Panc1 (cell line): ENCODE results near the gene TMEM141.
"Not testable (repeated sequence)": the region's sequence is repeated elsewhere in the genome, so short reads cannot be mapped to it uniquely, and the experiment has no call there.

Source experiments
- CTCF ChIP-seq: fragments of 450-650 bp; IDR thresholded peaks from 2 replicates; pipeline ENCODE4 v1.5.1; 2017; ENCODE audit warnings: mild to moderate bottlenecking
- POLR2AphosphoS5 ChIP-seq: IDR thresholded peaks from 2 replicates; pipeline ENCODE4 v1.6.1; 2012; ENCODE audit warnings: mild to moderate bottlenecking, low read depth, low read length, moderate library complexity

DNA sequence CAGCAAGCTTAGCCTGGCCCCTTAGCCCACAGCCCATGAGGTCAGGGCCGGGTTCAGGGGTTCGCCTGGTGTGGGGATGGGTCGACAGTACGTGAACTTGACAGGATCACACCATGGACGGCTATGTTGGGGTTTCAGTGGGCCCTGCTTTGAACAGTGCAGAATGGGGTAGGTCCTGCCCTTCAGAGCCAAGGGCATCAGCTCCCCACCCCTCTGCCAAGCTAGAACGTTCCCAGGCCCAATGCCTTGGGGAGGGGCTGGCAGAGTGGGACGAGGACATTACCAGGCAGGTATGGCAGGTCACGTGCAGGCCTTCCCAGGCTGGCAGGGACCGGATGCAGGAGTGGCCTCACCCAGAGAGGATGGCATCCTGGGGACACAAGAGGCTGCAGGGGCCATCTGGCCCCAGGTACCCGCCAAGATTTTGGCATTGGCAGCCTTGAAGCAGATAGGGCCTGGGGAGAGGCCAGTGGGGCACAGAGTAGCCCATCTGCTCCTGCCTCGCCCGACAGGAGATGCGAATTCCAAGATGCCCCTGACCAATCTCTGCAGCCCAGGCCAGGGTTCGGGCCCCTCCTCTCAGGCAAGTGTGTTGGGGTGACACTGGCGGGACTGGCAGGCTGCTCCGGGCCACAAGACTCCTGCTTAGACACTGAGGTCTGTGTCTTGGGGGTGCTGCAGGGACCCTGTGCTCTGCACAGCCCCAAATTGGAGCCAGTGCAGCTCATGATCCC lies 50.7 kb downstream of the TMEM141 start:
- TF ChIP-seq CTCF, POLR2AphosphoS5: not testable (repeated sequence)
